Subcutaneous adipose tissue (tissue), 4 donors: ENCODE results near the gene MICOS13. TPM values are rescaled to one million over a fixed set of nuclear protein-coding genes. Genes with fewer than 3 reads are reported as not detected.

Experiments
- total RNA-seq, 4 donors: library from RNA; depleted of rRNA; stranded (reverse); fragments of >200 nt; gene quantifications; one replicate each; pipeline ENCODE4 v1.1.0, GENCODE V29; 2016
- TF ChIP-seq, protein P1 (sequence below): fragments of 450-650 bp; IDR thresholded peaks from one replicate; pipeline ENCODE4 v1.5.1; 2016; ENCODE audit warnings: low read depth, mild to moderate bottlenecking, control low read depth, antibody characterized with exemption, moderate library complexity

The MICOS13 gene
- total RNA-seq, 4 donors from 2014 or later = 41.1 to 67.8 (median 47.7) TPM

DNA sequence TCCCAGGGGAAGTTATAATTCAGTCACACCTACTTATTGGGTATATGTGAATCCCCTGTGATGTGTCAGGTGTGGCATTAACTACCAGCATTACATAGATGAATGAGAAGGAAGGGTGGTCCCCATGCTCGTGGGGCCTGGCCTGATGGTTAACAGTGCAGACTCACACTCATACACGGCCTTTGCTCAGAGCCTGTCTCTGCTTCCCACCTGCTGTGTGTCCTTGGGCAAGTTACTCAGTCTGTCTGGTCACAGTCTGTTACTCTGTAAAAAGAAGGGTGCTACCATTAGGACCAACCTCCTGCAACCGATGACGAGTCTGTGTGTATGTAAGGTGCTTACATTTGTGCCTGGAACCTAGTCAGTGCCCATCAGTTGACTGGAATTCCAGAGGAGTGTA, 33.6 kb downstream of the MICOS13 start:
- TF ChIP-seq, protein P1, sequence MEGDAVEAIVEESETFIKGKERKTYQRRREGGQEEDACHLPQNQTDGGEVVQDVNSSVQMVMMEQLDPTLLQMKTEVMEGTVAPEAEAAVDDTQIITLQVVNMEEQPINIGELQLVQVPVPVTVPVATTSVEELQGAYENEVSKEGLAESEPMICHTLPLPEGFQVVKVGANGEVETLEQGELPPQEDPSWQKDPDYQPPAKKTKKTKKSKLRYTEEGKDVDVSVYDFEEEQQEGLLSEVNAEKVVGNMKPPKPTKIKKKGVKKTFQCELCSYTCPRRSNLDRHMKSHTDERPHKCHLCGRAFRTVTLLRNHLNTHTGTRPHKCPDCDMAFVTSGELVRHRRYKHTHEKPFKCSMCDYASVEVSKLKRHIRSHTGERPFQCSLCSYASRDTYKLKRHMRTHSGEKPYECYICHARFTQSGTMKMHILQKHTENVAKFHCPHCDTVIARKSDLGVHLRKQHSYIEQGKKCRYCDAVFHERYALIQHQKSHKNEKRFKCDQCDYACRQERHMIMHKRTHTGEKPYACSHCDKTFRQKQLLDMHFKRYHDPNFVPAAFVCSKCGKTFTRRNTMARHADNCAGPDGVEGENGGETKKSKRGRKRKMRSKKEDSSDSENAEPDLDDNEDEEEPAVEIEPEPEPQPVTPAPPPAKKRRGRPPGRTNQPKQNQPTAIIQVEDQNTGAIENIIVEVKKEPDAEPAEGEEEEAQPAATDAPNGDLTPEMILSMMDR = no peak

DNA sequence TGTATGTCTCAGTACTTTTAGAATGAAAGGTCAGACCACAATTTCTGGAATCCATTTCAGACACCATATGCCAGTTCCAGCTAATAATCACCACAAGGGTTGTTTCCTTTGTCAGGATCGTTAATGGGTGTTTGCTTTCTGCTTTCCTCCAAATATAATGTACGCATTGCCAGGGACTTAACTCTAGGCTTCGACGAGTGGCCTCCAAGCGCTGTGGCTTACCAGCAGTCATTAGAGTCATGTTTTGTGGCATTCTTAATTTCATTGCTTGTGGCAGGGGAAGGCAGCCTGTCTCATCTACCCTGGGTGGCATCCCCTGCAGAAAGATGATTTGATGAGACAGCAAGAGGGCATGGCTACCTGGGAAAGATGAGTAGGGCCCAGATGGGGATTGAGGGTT, 34.9 kb downstream of the MICOS13 start:
- TF ChIP-seq, protein P1 = no peak

DNA sequence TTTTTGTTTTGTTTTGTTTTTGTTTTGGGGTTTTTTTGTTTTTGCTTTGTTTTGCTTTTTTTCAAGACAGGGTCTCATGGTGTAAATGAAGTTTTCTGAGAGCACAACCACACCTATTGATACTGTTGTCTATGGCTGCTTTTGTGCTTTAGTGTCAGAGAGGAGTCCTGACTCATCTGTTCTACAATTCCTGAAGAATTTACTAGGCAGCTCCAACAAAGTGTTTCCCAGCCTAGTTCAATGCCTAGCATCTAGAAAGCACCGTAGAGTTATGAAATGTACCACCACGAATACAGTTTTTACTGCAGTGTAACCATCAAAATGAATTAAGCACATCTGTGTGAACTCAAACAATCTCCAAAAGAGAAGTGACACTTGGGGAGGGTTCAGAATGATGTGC, 36.3 kb downstream of the MICOS13 start:
- TF ChIP-seq, protein P1 = no peak

DNA sequence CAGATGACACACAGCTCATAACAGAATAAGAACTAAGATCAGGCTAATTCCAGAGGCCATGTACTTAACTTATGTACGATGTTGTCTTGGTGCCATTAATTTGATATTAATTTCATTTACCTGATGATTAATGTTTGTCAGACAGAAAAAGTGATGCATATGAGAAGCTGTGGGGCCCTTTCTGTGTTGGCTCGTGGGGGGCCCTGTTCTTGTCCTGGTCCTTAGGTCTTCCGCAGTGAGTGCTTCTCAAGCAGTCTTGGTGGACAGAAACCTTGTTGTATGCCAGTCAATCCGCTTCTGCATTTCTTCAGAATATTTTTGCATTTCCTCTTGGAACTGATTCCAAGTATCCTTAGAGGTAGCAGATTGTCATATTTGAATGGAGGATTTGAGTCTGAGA, 37.3 kb downstream of the MICOS13 start:
- TF ChIP-seq, protein P1 = no peak

DNA sequence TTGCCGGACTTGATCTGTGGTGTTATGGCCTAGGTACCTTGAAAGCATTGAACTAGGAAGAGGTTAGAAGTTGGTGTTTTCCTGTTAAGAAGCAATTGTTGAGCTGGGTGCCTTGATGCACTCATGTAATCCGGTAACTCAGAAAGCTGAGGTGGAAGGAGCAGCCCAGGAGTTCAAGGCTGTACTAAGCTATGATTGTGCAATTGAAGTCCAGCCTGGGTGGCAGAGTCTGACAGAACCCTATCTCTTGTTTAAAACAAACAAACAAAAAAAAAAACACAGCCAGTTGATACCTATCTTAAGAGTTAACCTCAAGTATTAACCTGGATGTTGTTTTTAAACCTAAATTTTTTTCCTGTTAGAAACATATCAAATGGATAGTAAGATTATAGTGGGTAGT, 38.1 kb downstream of the MICOS13 start:
- TF ChIP-seq, protein P1 = no peak

DNA sequence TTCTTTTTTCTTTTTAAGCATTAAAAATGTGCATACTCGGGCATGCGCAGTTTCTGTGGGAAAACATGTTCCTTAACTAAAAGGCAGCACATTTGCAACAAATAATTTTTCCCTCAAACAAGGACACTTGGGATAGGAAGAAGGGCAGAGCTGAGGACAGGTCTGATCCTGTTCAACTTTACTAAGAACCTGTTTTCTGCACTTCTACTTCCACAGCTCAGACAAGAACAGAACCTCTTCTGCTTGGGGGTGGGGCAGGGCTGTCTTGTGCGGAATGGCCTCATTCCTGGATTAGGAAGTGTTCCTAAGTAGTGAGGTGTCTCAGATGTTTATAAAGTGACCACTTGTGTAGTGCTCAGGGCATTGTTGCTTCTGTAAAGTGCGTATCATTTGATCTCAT, 39.1 kb downstream of the MICOS13 start:
- TF ChIP-seq, protein P1 = no peak

DNA sequence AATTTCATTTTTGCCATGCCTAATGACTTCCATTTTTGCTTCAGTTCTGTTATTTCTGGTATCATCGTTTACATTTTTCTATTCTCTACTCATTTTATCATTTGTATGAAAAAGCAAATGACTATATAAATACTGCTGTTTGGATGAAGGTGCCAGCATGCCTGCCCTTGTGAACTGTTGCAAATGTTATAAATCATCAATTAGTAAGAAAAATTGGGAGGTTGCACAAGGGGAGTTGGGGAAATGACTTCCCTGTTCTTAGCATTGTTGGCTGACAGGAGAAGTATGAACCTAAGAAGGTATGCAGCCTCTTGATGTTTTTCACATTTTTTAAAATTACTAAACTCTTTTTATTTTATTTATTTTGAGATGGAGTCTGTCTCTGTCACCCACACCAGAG, 42.3 kb downstream of the MICOS13 start:
- TF ChIP-seq, protein P1 = no peak
